Ishikawa (cell line): ENCODE measurements around the gene SHB.

ENCODE experiments used
- CEBPB ChIP-seq: IDR thresholded peaks from 2 replicates; pipeline ENCODE4 v1.6.1; 2012
- EGR1 ChIP-seq: IDR thresholded peaks from 2 replicates; pipeline ENCODE4 v1.6.1; 2012
- EP300 ChIP-seq: IDR thresholded peaks from 2 replicates; pipeline ENCODE4 v1.6.1; 2012; ENCODE audit warnings: borderline replicate concordance
- FOXM1 ChIP-seq: IDR thresholded peaks from 2 replicates; pipeline ENCODE4 v1.6.1; 2012; ENCODE audit warnings: low read depth, borderline replicate concordance
- MAX ChIP-seq: IDR thresholded peaks from 2 replicates; pipeline ENCODE4 v1.6.1; 2012
- NFIC ChIP-seq: IDR thresholded peaks from 2 replicates; pipeline ENCODE4 v1.6.1; 2012
- RAD21 ChIP-seq: IDR thresholded peaks from 2 replicates; pipeline ENCODE4 v1.6.1; 2012; ENCODE audit warnings: low read depth
- REST ChIP-seq: IDR thresholded peaks from 2 replicates; pipeline ENCODE4 v1.6.1; 2012; ENCODE audit warnings: low read depth, mild to moderate bottlenecking
- TAF1 ChIP-seq: IDR thresholded peaks from 2 replicates; pipeline ENCODE4 v1.6.1; 2012; ENCODE audit warnings: low read depth, mild to moderate bottlenecking
- TCF12 ChIP-seq: IDR thresholded peaks from 2 replicates; pipeline ENCODE4 v1.6.1; 2012; ENCODE audit warnings: low read depth
- TEAD4 ChIP-seq: IDR thresholded peaks from 2 replicates; pipeline ENCODE4 v1.6.1; 2012
- YY1 ChIP-seq: IDR thresholded peaks from 2 replicates; pipeline ENCODE4 v1.6.1; 2012; ENCODE audit warnings: low read depth
- TF ChIP-seq, protein P1 (sequence below): IDR thresholded peaks from 2 replicates; pipeline ENCODE4 v1.6.1; 2012

GRCh38 chr9:37936965-37937364, 132.1 kb downstream of the SHB start:
- TF ChIP-seq RAD21 (no peak), YY1 (no peak), TAF1 (no peak), TEAD4 (no peak), TCF12 (no peak), CEBPB (no peak), EP300 (no peak), NFIC (no peak), MAX (no peak), REST (no peak), FOXM1 (no peak), EGR1 (no peak)
- TF ChIP-seq, protein P1, sequence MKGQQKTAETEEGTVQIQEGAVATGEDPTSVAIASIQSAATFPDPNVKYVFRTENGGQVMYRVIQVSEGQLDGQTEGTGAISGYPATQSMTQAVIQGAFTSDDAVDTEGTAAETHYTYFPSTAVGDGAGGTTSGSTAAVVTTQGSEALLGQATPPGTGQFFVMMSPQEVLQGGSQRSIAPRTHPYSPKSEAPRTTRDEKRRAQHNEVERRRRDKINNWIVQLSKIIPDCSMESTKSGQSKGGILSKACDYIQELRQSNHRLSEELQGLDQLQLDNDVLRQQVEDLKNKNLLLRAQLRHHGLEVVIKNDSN: no peak
